Kidney (tissue), 14 donors: ENCODE results near the gene GALNT17. TPM values are rescaled to one million over a fixed set of nuclear protein-coding genes. Genes with fewer than 3 reads are reported as not detected.
"Not testable (repeated sequence)": the region's sequence is repeated elsewhere in the genome, so short reads cannot be mapped to it uniquely, and the experiment has no call there.

ENCODE experiments used
- DNase-seq, 5 donors: peaks; one replicate each; pipeline ENCODE4 v3.0.0-alpha.2; 2013 to 2020
- FAIRE-seq: peaks from 2 replicates; lab custom pipeline; 2012; peaks lifted over from hg19 to GRCh38; lab: Jason Lieb, UNC
- H3K27ac ChIP-seq, 2 donors: one replicate each; pipeline ENCODE4 v1.7.0; 2013; ENCODE audit warnings: low read depth in 2 of 2, low read length in 2 of 2, inconsistent platforms in 1 of 2
- H3K27me3 ChIP-seq: one replicate; pipeline ENCODE4 v1.7.1; 2013; ENCODE audit warnings: low read length, inconsistent platforms; ENCODE audit not compliant: control insufficient read depth, insufficient read depth
- H3K36me3 ChIP-seq, 3 donors: one replicate each; pipeline versions ENCODE4 v1.7.0 to v1.7.1; 2013; ENCODE audit warnings: low read length in 3 of 3, control low read depth in 1 of 3, inconsistent platforms in 1 of 3; ENCODE audit not compliant: insufficient read depth in 3 of 3, control insufficient read depth in 2 of 3
- H3K4me1 ChIP-seq, 3 donors: one replicate each; pipeline versions ENCODE4 v1.7.0 to v1.7.1; 2013; ENCODE audit warnings: low read length in 3 of 3, inconsistent platforms in 1 of 3, low read depth in 1 of 3; ENCODE audit not compliant: control insufficient read depth in 2 of 3, insufficient read depth in 2 of 3
- H3K4me3 ChIP-seq, 3 donors: one replicate each; pipeline versions ENCODE4 v1.7.0 to v1.8.1; 2013; ENCODE audit warnings: low read length in 3 of 3, control low read depth in 1 of 3, inconsistent platforms in 1 of 3
- H3K9ac ChIP-seq, 3 donors: one replicate each; pipeline versions ENCODE4 v1.7.0 to v1.7.1; 2013; ENCODE audit warnings: low read length in 3 of 3, control low read depth in 1 of 3, inconsistent platforms in 1 of 3
- H3K9me3 ChIP-seq, 3 donors: one replicate each; pipeline versions ENCODE4 v1.7.0 to v1.7.1; 2013; ENCODE audit warnings: low read length in 3 of 3, control low read depth in 1 of 3, inconsistent platforms in 1 of 3; ENCODE audit not compliant: control insufficient read depth in 2 of 3, insufficient read depth in 1 of 3
- CTCF ChIP-seq: IDR thresholded peaks from 3 replicates; pipeline ENCODE4 v1.5.1; 2012; ENCODE audit warnings: mild to moderate bottlenecking, moderate library complexity, borderline replicate concordance; ENCODE audit not compliant: insufficient read depth; ENCODE audit errors: extremely low read depth
- intact Hi-C: fragments of 100-400 bp; cut with DNase I; formaldehyde crosslinking; loops from one replicate; pipeline ENCODE4 v1.11.1; 2022
- polyA plus RNA-seq: library from polyadenylated mRNA; stranded (reverse); fragments of 350-450 nt; fragmentation: Illumina TruSeq; extraction: RNeasy Lipid Tissue Mini Kit (QIAGEN cat#74804); gene quantifications from one replicate; pipeline ENCODE4 v1.2.3, GENCODE V29; 2014; ENCODE audit warnings: low read depth, low replicate concordance; ENCODE audit not compliant: insufficient read depth
- total RNA-seq: library from RNA; stranded (reverse); fragmentation: NEBNext Ultra II Directional; extraction: Animal tissue kit (Norgen Biotek cat#: 25700); gene quantifications from one replicate; pipeline ENCODE4 v1.2.1, GENCODE V29; 2021
- donor health status: control.
- donor health status: control.
- donor health status: control.
- donor health status: control.
- donor health status: control.
- donor health status: DM: yes; HTN: yes; CAD: no.
- donor health status: Normal renal cell carcinoma (clear cell type).

The GALNT17 gene
- total and polyA plus RNA-seq, 2 donors from 2014 or later = 2.4 to 5.5 TPM

DNA sequence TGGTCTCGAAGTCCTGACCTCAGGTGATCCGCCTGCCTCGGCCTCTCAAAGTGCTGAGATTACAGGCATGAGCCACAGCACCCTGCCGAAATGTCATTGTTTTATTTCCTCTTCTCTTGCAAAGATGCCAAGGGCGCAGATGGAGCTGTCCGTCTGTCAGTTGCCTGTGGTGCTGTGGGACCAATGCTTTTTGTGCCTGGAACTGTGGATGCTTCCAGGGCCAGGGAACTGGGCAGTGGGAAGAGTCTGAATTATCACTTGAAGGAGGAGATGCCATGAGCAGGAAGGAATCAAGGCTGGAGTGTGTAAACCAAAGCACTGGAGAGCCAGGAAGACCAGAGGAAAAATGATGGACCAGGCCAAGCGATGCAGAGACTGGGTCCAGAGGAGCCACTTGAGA is 459.9 kb downstream of the GALNT17 start:
- FAIRE-seq = no peak
- no peak for DNase-seq
- Histone ChIP-seq H3K27ac (no peak overlapping the region), H3K27me3 (no peaks in the 10 kb centered on the region), H3K4me1 (no peaks in the 10 kb centered on the region), H3K4me3 (no peak overlapping the region), H3K36me3 (no peaks in the 10 kb centered on the region), H3K9me3 (peaks cover 0 to 6% (median 0%) of the 10 kb centered on the region in 3 donors), H3K9ac (no peak overlapping the region)
- intact Hi-C loops = no loop called here
- TF ChIP-seq CTCF = no peak

DNA sequence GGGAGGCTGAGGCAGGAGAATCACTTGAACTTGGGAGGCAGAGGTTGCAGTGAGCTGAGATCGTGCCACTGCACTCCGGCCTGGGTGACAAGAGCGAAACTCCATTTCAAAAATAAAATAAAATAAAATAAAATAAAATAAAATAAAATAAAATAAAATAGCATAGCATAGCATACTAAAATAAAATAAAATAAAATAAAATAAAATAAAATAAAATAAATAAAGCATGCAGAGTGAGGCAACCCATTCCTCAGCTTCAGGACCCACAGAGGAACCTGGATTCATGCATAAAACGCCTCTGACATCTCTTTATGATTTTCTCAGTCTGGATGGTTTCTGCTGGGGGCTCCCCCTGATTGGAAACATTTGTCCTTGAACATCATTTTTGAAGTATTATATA is 460.4 kb downstream of the GALNT17 start:
- intact Hi-C loops, H3K9me3 ChIP-seq, H3K4me1 ChIP-seq, H3K27me3 ChIP-seq, H3K4me3 ChIP-seq, H3K36me3 ChIP-seq, FAIRE-seq, H3K9ac ChIP-seq, DNase-seq, H3K27ac ChIP-seq: not testable (repeated sequence)

- H3K36me3 ChIP-seq = no peaks in the 10 kb centered on the region
- intact Hi-C loops = no loop called here
- FAIRE-seq (no peak), DNase-seq (no peak)
- H3K9ac ChIP-seq = no peak overlapping the region
- TF ChIP-seq CTCF = no peak
- H3K27me3 ChIP-seq = no peaks in the 10 kb centered on the region
- no peak overlapping the region for H3K27ac ChIP-seq
- H3K4me3 ChIP-seq = no peak overlapping the region
- H3K4me1 ChIP-seq = no peaks in the 10 kb centered on the region
- H3K9me3 ChIP-seq = no peaks in the 10 kb centered on the region
Measured at GRCh38 chr7:71594736-71595135, 462.8 kb downstream of the GALNT17 start.

GRCh38 chr7:71595176-71595575 is 463.2 kb downstream of the GALNT17 start:
- Histone ChIP-seq H3K9me3 (no peaks in the 10 kb centered on the region), H3K4me1 (no peaks in the 10 kb centered on the region), H3K36me3 (no peaks in the 10 kb centered on the region), H3K27ac (no peak overlapping the region), H3K4me3 (no peak overlapping the region), H3K27me3 (no peaks in the 10 kb centered on the region), H3K9ac (no peak overlapping the region)
- intact Hi-C loops = no loop called here
- FAIRE-seq = no peak
- no peak for TF ChIP-seq CTCF
- no peak for DNase-seq
